Transverse colon (tissue), 3 donors: ENCODE results near the gene STMN3.

Source experiments
- POLR2A ChIP-seq: fragments of 450-650 bp; IDR thresholded peaks from one replicate; pipeline ENCODE4 v1.6.1; 2016; ENCODE audit warnings: antibody characterized with exemption, mild to moderate bottlenecking, moderate library complexity
- TF ChIP-seq, protein P1 (sequence below), 5 experiments: fragments of 200-600 bp in 3 of 5; fragments of 450-650 bp in 2 of 5; sonication (generic) in 3 of 5; IDR thresholded peaks; 1 replicate in 2 of 5; 2 replicates in 3 of 5; pipeline ENCODE4 v1.5.1; 2016 to 2017; ENCODE audit warnings: antibody characterized with exemption in 5 of 5, inconsistent platforms in 3 of 5, mild to moderate bottlenecking in 2 of 5, moderate library complexity in 1 of 5

GRCh38 chr20:63619505-63619904 lies 33.7 kb downstream of the STMN3 start:
- TF ChIP-seq, protein P1, sequence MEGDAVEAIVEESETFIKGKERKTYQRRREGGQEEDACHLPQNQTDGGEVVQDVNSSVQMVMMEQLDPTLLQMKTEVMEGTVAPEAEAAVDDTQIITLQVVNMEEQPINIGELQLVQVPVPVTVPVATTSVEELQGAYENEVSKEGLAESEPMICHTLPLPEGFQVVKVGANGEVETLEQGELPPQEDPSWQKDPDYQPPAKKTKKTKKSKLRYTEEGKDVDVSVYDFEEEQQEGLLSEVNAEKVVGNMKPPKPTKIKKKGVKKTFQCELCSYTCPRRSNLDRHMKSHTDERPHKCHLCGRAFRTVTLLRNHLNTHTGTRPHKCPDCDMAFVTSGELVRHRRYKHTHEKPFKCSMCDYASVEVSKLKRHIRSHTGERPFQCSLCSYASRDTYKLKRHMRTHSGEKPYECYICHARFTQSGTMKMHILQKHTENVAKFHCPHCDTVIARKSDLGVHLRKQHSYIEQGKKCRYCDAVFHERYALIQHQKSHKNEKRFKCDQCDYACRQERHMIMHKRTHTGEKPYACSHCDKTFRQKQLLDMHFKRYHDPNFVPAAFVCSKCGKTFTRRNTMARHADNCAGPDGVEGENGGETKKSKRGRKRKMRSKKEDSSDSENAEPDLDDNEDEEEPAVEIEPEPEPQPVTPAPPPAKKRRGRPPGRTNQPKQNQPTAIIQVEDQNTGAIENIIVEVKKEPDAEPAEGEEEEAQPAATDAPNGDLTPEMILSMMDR (IDR thresholded peaks at IDR 0.05), result no peak
- TF ChIP-seq POLR2A, result no peak
